PC-9 (cell line): ENCODE results near the gene PACRG.

Experiments
- CTCF ChIP-seq: fragments of 200-600 bp; sonication (generic); conservative IDR thresholded peaks from 2 replicates; pipeline ENCODE4 v1.6.1; 2017; ENCODE audit warnings: mixed run types, antibody characterized with exemption, mild to moderate bottlenecking, moderate library complexity
- EZH2 ChIP-seq: fragments of 200-600 bp; sonication (generic); IDR thresholded peaks from 2 replicates; pipeline ENCODE4 v1.8.0; 2017; ENCODE audit warnings: antibody characterized with exemption, low read depth

- no peak for TF ChIP-seq EZH2
- no peak for TF ChIP-seq CTCF
Observed at GRCh38 chr6:163243083-163243482, 515.3 kb downstream of the PACRG start.
